H9 (cell line): ENCODE measurements around the gene CAPN14. TPM values are rescaled to one million over a fixed set of nuclear protein-coding genes. Genes with fewer than 3 reads are reported as not detected.

Source experiments
- DNase-seq: peaks from one replicate; pipeline ENCODE4 v3.0.0-alpha.2; 2017
- H2AFZ ChIP-seq: one replicate; pipeline ENCODE4 v1.6.1; 2013; ENCODE audit warnings: mild to moderate bottlenecking, low read length, control low read depth, moderate library complexity
- H2AK5ac ChIP-seq: 2 replicates; pipeline ENCODE4 v1.6.1; 2013; ENCODE audit warnings: low read length, control low read depth, mixed read lengths; ENCODE audit not compliant: insufficient read length
- H2BK120ac ChIP-seq: one replicate; pipeline ENCODE4 v1.6.1; 2013; ENCODE audit warnings: low read depth, mild to moderate bottlenecking, low read length, control low read depth, inconsistent platforms; ENCODE audit not compliant: poor library complexity, severe bottlenecking
- H2BK12ac ChIP-seq: 2 replicates; pipeline ENCODE4 v1.6.1; 2013; ENCODE audit warnings: low read length, control low read depth, mixed read lengths, low read depth; ENCODE audit not compliant: insufficient read length
- H2BK15ac ChIP-seq: 2 replicates; pipeline ENCODE4 v1.6.1; 2013; ENCODE audit warnings: low read depth, low read length, control low read depth
- H2BK20ac ChIP-seq: one replicate; pipeline ENCODE4 v1.6.1; 2013; ENCODE audit warnings: low read depth, mild to moderate bottlenecking, low read length, control low read depth, inconsistent platforms; ENCODE audit not compliant: poor library complexity, severe bottlenecking
- H2BK5ac ChIP-seq: 2 replicates; pipeline ENCODE4 v1.6.1; 2013; ENCODE audit warnings: low read length, control low read depth, mixed read lengths; ENCODE audit not compliant: insufficient read length
- H3K14ac ChIP-seq: 2 replicates; pipeline ENCODE4 v1.6.1; 2013; ENCODE audit warnings: low read length, control low read depth; ENCODE audit not compliant: insufficient read depth
- H3K18ac ChIP-seq: 2 replicates; pipeline ENCODE4 v1.6.1; 2013; ENCODE audit warnings: low read depth, mild to moderate bottlenecking, mixed read lengths, low read length, control low read depth; ENCODE audit not compliant: insufficient read length
- H3K23ac ChIP-seq: 2 replicates; pipeline ENCODE4 v1.6.1; 2013; ENCODE audit warnings: low read length, control low read depth, mixed read lengths, low read depth; ENCODE audit not compliant: insufficient read length
- H3K23me2 ChIP-seq: 2 replicates; pipeline ENCODE4 v1.6.1; 2013; ENCODE audit warnings: low read depth, mild to moderate bottlenecking, mixed read lengths, low read length, control low read depth; ENCODE audit not compliant: insufficient read length, poor library complexity, severe bottlenecking
- H3K27ac ChIP-seq: 2 replicates; pipeline ENCODE4 v1.5.1; 2013; ENCODE audit warnings: low read length, control low read depth, mixed read lengths, low read depth; ENCODE audit not compliant: insufficient read length
- H3K27me3 ChIP-seq: 2 replicates; pipeline ENCODE4 v1.6.1; 2013; ENCODE audit warnings: low read length, control low read depth, inconsistent platforms; ENCODE audit not compliant: insufficient read depth
- H3K4ac ChIP-seq: 2 replicates; pipeline ENCODE4 v1.6.1; 2013; ENCODE audit warnings: low read depth, mild to moderate bottlenecking, control low read depth, inconsistent platforms, low read length, moderate library complexity
- H3K4me1 ChIP-seq: 2 replicates; pipeline ENCODE4 v1.6.1; 2013; ENCODE audit warnings: low read length, control low read depth, inconsistent platforms; ENCODE audit not compliant: insufficient read depth
- H3K4me2 ChIP-seq: 2 replicates; pipeline ENCODE4 v1.6.1; 2013; ENCODE audit warnings: low read length, control low read depth, mixed read lengths; ENCODE audit not compliant: insufficient read length, insufficient read depth
- H3K56ac ChIP-seq: 2 replicates; pipeline ENCODE4 v1.6.1; 2013; ENCODE audit warnings: low read depth, mild to moderate bottlenecking, mixed read lengths, low read length, control low read depth; ENCODE audit not compliant: insufficient read length
- H3K79me1 ChIP-seq: 2 replicates; pipeline ENCODE4 v1.6.1; 2013; ENCODE audit warnings: low read depth, mild to moderate bottlenecking, moderate library complexity, low read length, control low read depth, inconsistent platforms; ENCODE audit not compliant: insufficient read depth, poor library complexity, severe bottlenecking
- H3K79me2 ChIP-seq: 2 replicates; pipeline ENCODE4 v1.6.1; 2013; ENCODE audit warnings: low read length, control low read depth, inconsistent platforms; ENCODE audit not compliant: insufficient read depth
- H3K9ac ChIP-seq: 2 replicates; pipeline ENCODE4 v1.6.1; 2013; ENCODE audit warnings: low read length, control low read depth, mixed read lengths; ENCODE audit not compliant: insufficient read length; ENCODE audit errors: extremely low read depth
- H3K9me3 ChIP-seq: one replicate; pipeline ENCODE4 v1.6.1; 2013; ENCODE audit warnings: low read depth, low read length, inconsistent platforms; ENCODE audit not compliant: control insufficient read depth
- H3T11ph ChIP-seq: one replicate; pipeline ENCODE4 v1.6.1; 2013; ENCODE audit warnings: mild to moderate bottlenecking, low read length, control low read depth, inconsistent platforms
- H4K20me1 ChIP-seq: one replicate; pipeline ENCODE4 v1.6.1; 2013; ENCODE audit not compliant: control insufficient read depth, insufficient read length, insufficient read depth
- H4K5ac ChIP-seq: 2 replicates; pipeline ENCODE4 v1.6.1; 2013; ENCODE audit warnings: low read depth, mild to moderate bottlenecking, mixed read lengths, low read length, control low read depth; ENCODE audit not compliant: insufficient read length
- H4K8ac ChIP-seq: replicated peaks from 2 replicates; pipeline ENCODE4 v1.6.1; 2013; ENCODE audit warnings: low read length, control low read depth, mixed read lengths, low read depth; ENCODE audit not compliant: insufficient read length
- H4K91ac ChIP-seq: 2 replicates; pipeline ENCODE4 v1.6.1; 2013; ENCODE audit warnings: low read depth, mild to moderate bottlenecking, moderate library complexity, mixed read lengths, low read length, control low read depth; ENCODE audit not compliant: insufficient read length
- H3K27ac Mint-ChIP-seq, 3 experiments: 2 replicates in 2 of 3; 3 replicates in 1 of 3; pipeline ENCODE4 v1.8.0; 2020 to 2021; ENCODE audit warnings: mixed read lengths in 3 of 3, mild to moderate bottlenecking in 1 of 3, moderate library complexity in 1 of 3
- H3K27me3 Mint-ChIP-seq: 2 replicates; pipeline ENCODE4 v1.8.0; 2021; ENCODE audit warnings: low read depth, mild to moderate bottlenecking, moderate library complexity, mixed read lengths
- H3K36me3 Mint-ChIP-seq, 3 experiments: 2 replicates in 2 of 3; 3 replicates in 1 of 3; pipeline ENCODE4 v1.8.0; 2020 to 2021; ENCODE audit warnings: low read depth in 3 of 3, mixed read lengths in 3 of 3; ENCODE audit not compliant: insufficient read depth in 1 of 3
- H3K4me1 Mint-ChIP-seq, 2 experiments: 2 replicates each; pipeline ENCODE4 v1.8.0; 2020; ENCODE audit warnings: mixed read lengths in 2 of 2
- H3K4me3 Mint-ChIP-seq, 2 experiments: 2 replicates in 1 of 2; 3 replicates in 1 of 2; pipeline ENCODE4 v1.8.0; 2020 to 2021; ENCODE audit warnings: mild to moderate bottlenecking in 2 of 2, mixed read lengths in 2 of 2, moderate library complexity in 1 of 2
- H3K9me3 Mint-ChIP-seq, 2 experiments: 2 replicates in 1 of 2; 3 replicates in 1 of 2; pipeline ENCODE4 v1.8.0; 2020; ENCODE audit warnings: mild to moderate bottlenecking in 2 of 2, mixed read lengths in 2 of 2, moderate library complexity in 1 of 2
- WGBS: extraction: QIAGEN DNeasy Blood & Tissue Kit; methylation state at CpG from one replicate; pipeline ENCODE4 v1.1.7; 2013; ENCODE audit warnings: missing lambda C conversion rate, low lambda C conversion rate, mixed read lengths; ENCODE audit not compliant: insufficient read length; ENCODE audit errors: extremely low coverage; 5-methylcytosine and 5-hydroxymethylcytosine counted together
- total RNA-seq: library from RNA; stranded (reverse); gene quantifications from 2 replicates; pipeline ENCODE4 v1.2.1, GENCODE V29; 2021
- TF ChIP-seq, protein P1 (sequence below): fragments of 200-600 bp; sonication (generic); conservative IDR thresholded peaks from 3 replicates; pipeline ENCODE4 v1.8.0; 2021; ENCODE audit warnings: antibody characterized with exemption, mild to moderate bottlenecking

Gene CAPN14
- total RNA-seq, 1 experiment from 2014 or later, result 0.09 TPM

DNA sequence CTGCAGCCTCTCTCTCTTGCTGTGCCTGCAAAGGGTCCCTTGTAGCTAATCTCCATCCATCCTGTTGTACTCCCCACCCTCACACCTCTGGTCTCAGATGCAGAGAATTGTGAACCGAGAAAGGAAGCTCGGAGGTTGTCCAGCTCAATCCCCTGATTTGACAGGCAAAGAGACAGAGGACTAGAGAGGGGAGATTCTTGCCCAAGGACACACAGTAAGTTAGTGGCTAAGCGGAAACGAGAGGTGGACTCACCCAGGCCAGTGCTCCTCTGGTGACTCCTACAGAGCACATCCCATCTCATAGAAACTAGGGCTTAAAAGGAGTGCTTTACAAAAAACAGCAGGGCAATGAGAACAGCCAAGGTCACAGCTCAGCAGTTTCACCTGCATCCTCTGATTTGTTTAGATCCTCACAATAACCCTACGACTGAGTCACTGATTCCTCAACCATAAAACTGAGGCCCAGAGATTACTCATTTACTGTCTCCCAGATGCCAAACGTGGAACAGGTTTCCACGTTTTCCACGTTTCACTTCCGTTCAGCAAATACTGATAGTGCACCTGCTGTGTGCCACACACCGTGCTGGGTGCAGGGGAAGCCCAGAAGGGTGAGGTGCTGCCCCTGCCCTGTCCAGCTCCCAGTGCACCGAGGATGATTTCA is 38.7 kb upstream of the CAPN14 start:
- no peaks in the 10 kb centered on the region for H3K27me3 ChIP-seq
- peak overlapping the region in 1 of 3 experiments; percentile 52; a peak in 2 of 7 replicates for H3K27ac Mint-ChIP-seq
- H3K4ac ChIP-seq, result no peak overlapping the region
- no peak overlapping the region for H3T11ph ChIP-seq
- H3K4me1 ChIP-seq, result no peaks in the 10 kb centered on the region
- no CpG with 5 or more reads among the region's 11 CpGs for WGBS
- no peak overlapping the region for H2BK15ac ChIP-seq
- H3K4me2 ChIP-seq, result no peak overlapping the region
- H3K4me1 Mint-ChIP-seq, result peaks cover 32 to 44% of the 10 kb centered on the region in 2 experiments
- H2BK120ac ChIP-seq, result no peak overlapping the region
- H3K56ac ChIP-seq, result no peak overlapping the region
- no peaks in the 10 kb centered on the region for H3K23me2 ChIP-seq
- no peak overlapping the region for H2BK20ac ChIP-seq
- no peak overlapping the region for H4K5ac ChIP-seq
- H3K14ac ChIP-seq, result no peak overlapping the region
- H3K23ac ChIP-seq, result no peak overlapping the region
- H4K8ac ChIP-seq, result no peak overlapping the region
- H3K9me3 ChIP-seq, result no peaks in the 10 kb centered on the region
- H3K79me2 ChIP-seq, result no peaks in the 10 kb centered on the region
- TF ChIP-seq, protein P1, sequence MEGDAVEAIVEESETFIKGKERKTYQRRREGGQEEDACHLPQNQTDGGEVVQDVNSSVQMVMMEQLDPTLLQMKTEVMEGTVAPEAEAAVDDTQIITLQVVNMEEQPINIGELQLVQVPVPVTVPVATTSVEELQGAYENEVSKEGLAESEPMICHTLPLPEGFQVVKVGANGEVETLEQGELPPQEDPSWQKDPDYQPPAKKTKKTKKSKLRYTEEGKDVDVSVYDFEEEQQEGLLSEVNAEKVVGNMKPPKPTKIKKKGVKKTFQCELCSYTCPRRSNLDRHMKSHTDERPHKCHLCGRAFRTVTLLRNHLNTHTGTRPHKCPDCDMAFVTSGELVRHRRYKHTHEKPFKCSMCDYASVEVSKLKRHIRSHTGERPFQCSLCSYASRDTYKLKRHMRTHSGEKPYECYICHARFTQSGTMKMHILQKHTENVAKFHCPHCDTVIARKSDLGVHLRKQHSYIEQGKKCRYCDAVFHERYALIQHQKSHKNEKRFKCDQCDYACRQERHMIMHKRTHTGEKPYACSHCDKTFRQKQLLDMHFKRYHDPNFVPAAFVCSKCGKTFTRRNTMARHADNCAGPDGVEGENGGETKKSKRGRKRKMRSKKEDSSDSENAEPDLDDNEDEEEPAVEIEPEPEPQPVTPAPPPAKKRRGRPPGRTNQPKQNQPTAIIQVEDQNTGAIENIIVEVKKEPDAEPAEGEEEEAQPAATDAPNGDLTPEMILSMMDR, result no peak
- H2BK12ac ChIP-seq, result no peak overlapping the region
- H2BK5ac ChIP-seq, result no peak overlapping the region
- H3K9ac ChIP-seq, result no peak overlapping the region
- H3K27me3 Mint-ChIP-seq, result no peaks in the 10 kb centered on the region; the same call in 1 of the 2 replicates
- no peak overlapping the region for H3K27ac ChIP-seq
- no peak overlapping the region for H3K4me3 Mint-ChIP-seq
- no peak overlapping the region for H4K91ac ChIP-seq
- H3K9me3 Mint-ChIP-seq, result no peaks in the 10 kb centered on the region
- H2AFZ ChIP-seq, result no peak overlapping the region
- H3K79me1 ChIP-seq, result no peaks in the 10 kb centered on the region
- H3K18ac ChIP-seq, result no peak overlapping the region
- no peaks in the 10 kb centered on the region for H4K20me1 ChIP-seq
- no peak overlapping the region for H2AK5ac ChIP-seq
- no peak for DNase-seq
- peaks cover under 1 to 5% (median 4%) of the 10 kb centered on the region in 3 experiments; a peak in 6 of 7 replicates for H3K36me3 Mint-ChIP-seq
